Esophagus mucosa (tissue), 1 donor: ENCODE data around the gene AIFM3. TPM values are rescaled to one million over a fixed set of nuclear protein-coding genes. Genes with fewer than 3 reads are reported as not detected.

Experiments used
- ATAC-seq: fragments of 200-7000 bp; cut with Tn5 transposase; one replicate; pipeline ENCODE4 v1.9.1; 2020
- total RNA-seq: library from RNA; stranded (reverse); gene quantifications from one replicate; pipeline ENCODE4 v1.2.4, GENCODE V29; 2023
- donor health status: DM: yes; HTN: yes; CAD: no.

Gene AIFM3
- total RNA-seq, 1 donor from 2014 or later, result 1.5 TPM

DNA sequence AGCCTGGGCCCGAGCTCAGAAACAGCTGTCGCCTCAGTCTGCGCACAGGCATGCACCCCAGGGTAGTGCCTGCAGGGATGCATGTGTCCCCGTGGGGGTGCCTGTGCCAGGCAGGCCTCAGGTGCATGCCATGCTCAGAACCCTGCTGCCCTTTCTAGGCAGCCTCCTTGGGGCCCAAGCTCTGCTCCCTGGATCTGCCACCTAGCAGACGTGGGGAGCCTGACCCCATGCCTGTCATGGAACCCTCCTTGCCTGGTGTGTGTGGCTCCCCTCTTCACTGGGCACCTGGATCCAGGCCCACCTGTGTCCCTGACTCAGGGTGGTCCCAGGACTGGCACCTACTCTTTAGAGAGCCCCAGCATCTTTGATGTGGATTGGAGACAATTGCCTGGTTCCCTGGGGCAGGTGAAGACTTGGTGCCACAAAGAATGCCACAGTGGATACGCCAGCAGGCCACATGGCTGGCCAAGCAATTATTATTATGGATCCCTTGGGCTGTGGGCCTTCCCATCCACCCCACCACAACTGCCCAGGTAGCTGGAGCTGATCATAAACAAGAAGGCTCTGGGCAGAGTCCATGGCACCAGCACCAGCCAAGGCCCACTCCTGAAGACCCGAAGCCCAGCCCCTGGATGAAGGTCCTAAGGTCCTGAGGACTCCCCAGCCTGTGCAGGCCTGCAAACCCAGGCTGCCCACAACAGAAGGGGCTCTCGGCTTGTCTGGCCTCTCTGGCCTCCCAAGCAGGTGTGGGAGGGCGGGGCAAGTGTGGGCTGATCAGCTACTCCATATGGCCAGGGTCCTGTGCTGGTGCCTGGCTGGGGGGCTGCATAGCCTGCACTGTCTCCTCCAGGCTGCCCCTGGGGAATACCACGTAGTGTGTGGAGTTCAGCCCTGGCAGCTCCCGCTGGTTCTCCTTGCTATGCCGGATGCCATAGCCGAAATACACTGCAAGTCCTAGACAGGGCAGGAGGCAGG lies 61.5 kb downstream of the AIFM3 start:
- ATAC-seq, result no peak

DNA sequence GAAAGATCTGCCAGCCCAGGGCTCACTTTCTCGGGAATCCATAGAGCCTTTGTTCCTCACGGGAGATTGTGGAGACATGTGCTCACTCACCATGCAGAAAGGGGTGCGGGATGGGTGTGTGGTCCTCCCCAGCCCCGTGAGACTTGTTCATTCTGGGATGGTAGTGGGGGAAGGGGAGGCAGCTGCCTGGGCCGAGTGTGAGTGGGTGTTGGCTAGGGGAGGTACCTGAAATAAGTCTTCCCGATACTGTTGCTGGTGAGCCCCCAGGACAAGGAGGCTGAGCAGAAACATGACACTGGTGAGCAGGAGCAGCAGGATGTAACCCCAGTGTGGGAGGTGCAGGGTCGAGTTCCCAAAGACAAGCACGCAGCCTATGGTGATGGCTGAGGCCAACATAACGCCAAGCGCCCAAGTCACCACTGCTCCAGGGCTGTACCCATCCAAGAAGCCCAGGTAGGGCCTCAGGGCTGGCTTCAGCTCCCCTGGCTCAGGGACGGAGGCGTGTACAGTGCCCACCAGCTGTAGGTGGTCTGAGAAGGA lies 62.5 kb downstream of the AIFM3 start:
- ATAC-seq, result no peak

DNA sequence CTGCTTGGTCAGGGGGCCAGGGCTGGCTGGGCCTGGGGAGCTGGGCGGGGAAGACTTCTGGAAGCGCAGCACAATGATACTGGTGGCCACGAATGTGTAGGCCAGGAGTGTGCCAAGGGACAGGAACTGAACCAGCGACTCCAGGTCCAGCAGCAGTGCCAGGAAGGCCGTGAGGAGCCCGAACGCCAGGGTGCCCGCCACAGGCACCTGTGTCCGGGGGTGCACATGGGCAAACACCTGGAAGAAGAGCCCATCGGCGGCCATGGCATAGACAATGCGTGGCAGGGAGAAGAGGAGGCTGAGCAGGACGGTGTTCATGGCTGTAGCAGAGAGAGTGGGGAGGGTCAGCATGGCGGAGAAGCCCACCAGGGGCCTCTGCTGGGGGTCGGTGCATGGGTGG lies 63.0 kb downstream of the AIFM3 start:
- ATAC-seq, result no peak

Other genes starting within 250 kb of the AIFM3 start
- 0.08 TPM for gene SERPIND1, start 193.1 kb upstream of the AIFM3 start, total RNA-seq
- gene PI4KA, start 108.4 kb upstream of the AIFM3 start, total RNA-seq, result 28.5 TPM
- 24.0 TPM for gene SNAP29, start 108.2 kb upstream of the AIFM3 start, total RNA-seq
- gene CRKL, start 49.8 kb upstream of the AIFM3 start, total RNA-seq, result 42.6 TPM
- gene LZTR1, start 15.0 kb downstream of the AIFM3 start, total RNA-seq, result 26.3 TPM
- 13.3 TPM for gene THAP7, start 34.9 kb downstream of the AIFM3 start, total RNA-seq
- 0.64 TPM for gene P2RX6, start 47.9 kb downstream of the AIFM3 start, total RNA-seq
- 4.2 TPM for gene SLC7A4, start 65.3 kb downstream of the AIFM3 start, total RNA-seq
- gene LRRC74B, start 78.7 kb downstream of the AIFM3 start, total RNA-seq, result 0.20 TPM